KMS-11 (cell line): ENCODE measurements around the gene TREH.

Source experiments
- H2AFZ ChIP-seq: fragments of 200-600 bp; sonication (generic); 2 replicates; pipeline ENCODE4 v1.6.1; 2016; ENCODE audit warnings: antibody characterized with exemption, mixed run types, low read depth
- H3K27ac ChIP-seq: fragments of 200-600 bp; sonication (generic); 2 replicates; pipeline ENCODE4 v1.6.1; 2016; ENCODE audit warnings: mild to moderate bottlenecking, mixed run types
- H3K27me3 ChIP-seq: fragments of 200-600 bp; sonication (generic); 2 replicates; pipeline ENCODE4 v1.6.1; 2017; ENCODE audit warnings: mild to moderate bottlenecking, low read depth, mixed run types, moderate library complexity; ENCODE audit not compliant: insufficient read depth
- H3K36me3 ChIP-seq: fragments of 200-600 bp; sonication (generic); 2 replicates; pipeline ENCODE4 v1.6.1; 2017; ENCODE audit warnings: mild to moderate bottlenecking, mixed run types; ENCODE audit not compliant: insufficient read depth
- H3K4me1 ChIP-seq: fragments of 200-600 bp; sonication (generic); 2 replicates; pipeline ENCODE4 v1.6.1; 2016; ENCODE audit warnings: mild to moderate bottlenecking, low read depth, mixed run types; ENCODE audit not compliant: poor library complexity, severe bottlenecking
- H3K4me2 ChIP-seq: fragments of 200-600 bp; sonication (generic); 2 replicates; pipeline ENCODE4 v1.7.0; 2016; ENCODE audit warnings: mild to moderate bottlenecking, mixed run types
- H3K4me3 ChIP-seq: fragments of 200-600 bp; sonication (generic); IDR thresholded peaks from 2 replicates; pipeline ENCODE4 v1.6.1; 2017; ENCODE audit warnings: low read depth, low read length, mixed read lengths; ENCODE audit not compliant: insufficient read depth
- H3K79me2 ChIP-seq: fragments of 200-600 bp; sonication (generic); 2 replicates; pipeline ENCODE4 v1.6.1; 2016; ENCODE audit warnings: low read depth, mixed run types; ENCODE audit not compliant: insufficient read depth
- H3K9ac ChIP-seq: fragments of 200-600 bp; sonication (generic); 2 replicates; pipeline ENCODE4 v1.6.1; 2016; ENCODE audit warnings: mild to moderate bottlenecking, mixed run types
- H4K20me1 ChIP-seq: fragments of 200-600 bp; sonication (generic); 2 replicates; pipeline ENCODE4 v1.6.1; 2016; ENCODE audit warnings: mild to moderate bottlenecking, mixed run types; ENCODE audit not compliant: insufficient read depth
- CTCF ChIP-seq: fragments of 200-600 bp; sonication (generic); conservative IDR thresholded peaks from 2 replicates; pipeline ENCODE4 v1.6.1; 2017; ENCODE audit warnings: low read depth, mild to moderate bottlenecking, antibody characterized with exemption, low read length, moderate library complexity, mixed read lengths

TREH gene

DNA sequence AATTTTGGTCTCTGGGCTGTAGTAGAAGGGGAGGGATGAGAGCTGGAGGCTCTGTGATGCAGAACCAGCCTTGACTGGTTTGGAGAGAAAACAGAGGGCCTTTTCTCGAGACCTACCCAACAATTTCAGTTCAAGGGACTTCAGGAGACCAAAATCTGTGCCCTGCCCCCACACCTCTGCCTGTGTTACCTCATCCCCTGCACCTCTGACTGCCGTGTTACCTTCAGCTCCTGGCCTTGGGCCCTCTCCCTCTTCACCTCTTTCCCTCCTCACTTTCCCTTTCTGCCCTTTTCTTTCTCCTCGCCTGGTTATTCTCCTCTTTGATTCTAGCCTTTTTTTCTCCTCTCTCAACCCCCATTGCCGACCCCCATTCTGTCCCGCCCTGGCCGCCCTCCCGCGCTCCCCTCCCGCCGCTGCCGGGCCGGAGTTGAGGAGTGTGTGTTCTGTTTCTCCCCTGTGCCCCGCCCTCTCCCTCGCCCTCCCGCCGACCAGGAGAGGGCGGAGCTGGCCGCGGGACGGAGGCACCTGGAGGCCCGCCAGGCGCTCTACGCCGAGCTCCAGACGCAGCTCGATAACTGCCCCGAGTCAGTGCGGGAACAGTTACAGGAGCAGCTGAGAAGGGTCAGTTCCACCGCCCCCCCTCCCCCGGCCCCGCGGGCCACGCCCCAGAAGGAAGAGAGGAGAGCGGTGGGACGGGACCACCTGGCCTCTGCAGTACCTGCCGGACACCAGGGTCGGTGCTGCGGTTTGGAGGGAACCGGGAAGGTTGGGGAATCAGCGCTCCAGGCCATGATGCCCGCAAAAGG lies 44.8 kb downstream of the TREH start:
- Histone ChIP-seq H3K36me3 (no peaks in the 10 kb centered on the region), H3K4me3 (no peak overlapping the region), H4K20me1 (no peaks in the 10 kb centered on the region), H3K27ac (no peak overlapping the region), H3K79me2 (no peaks in the 10 kb centered on the region), H2AFZ (no peak overlapping the region; the same call in 1 of the 2 replicates), H3K27me3 (no peaks in the 10 kb centered on the region), H3K4me2 (no peak overlapping the region), H3K9ac (no peak overlapping the region), H3K4me1 (no peaks in the 10 kb centered on the region)
- TF ChIP-seq CTCF, result no peak

GRCh38 chr11:118633979-118634378 lies 45.5 kb downstream of the TREH start:
- Histone ChIP-seq H3K27me3 (no peaks in the 10 kb centered on the region), H3K4me1 (no peaks in the 10 kb centered on the region), H3K9ac (no peak overlapping the region), H4K20me1 (no peaks in the 10 kb centered on the region), H3K79me2 (no peaks in the 10 kb centered on the region), H3K4me3 (no peak overlapping the region), H2AFZ (no peak overlapping the region), H3K27ac (no peak overlapping the region), H3K4me2 (no peak overlapping the region), H3K36me3 (no peaks in the 10 kb centered on the region)
- no peak for TF ChIP-seq CTCF

GRCh38 chr11:118633319-118633690 lies 46.1 kb downstream of the TREH start:
- Histone ChIP-seq H2AFZ (no peak overlapping the region), H3K9ac (no peak overlapping the region), H3K27me3 (no peaks in the 10 kb centered on the region), H3K4me2 (no peak overlapping the region), H3K27ac (no peak overlapping the region), H3K79me2 (no peaks in the 10 kb centered on the region), H3K36me3 (no peaks in the 10 kb centered on the region), H3K4me3 (no peak overlapping the region), H3K4me1 (no peaks in the 10 kb centered on the region), H4K20me1 (no peaks in the 10 kb centered on the region)
- no peak for TF ChIP-seq CTCF

DNA sequence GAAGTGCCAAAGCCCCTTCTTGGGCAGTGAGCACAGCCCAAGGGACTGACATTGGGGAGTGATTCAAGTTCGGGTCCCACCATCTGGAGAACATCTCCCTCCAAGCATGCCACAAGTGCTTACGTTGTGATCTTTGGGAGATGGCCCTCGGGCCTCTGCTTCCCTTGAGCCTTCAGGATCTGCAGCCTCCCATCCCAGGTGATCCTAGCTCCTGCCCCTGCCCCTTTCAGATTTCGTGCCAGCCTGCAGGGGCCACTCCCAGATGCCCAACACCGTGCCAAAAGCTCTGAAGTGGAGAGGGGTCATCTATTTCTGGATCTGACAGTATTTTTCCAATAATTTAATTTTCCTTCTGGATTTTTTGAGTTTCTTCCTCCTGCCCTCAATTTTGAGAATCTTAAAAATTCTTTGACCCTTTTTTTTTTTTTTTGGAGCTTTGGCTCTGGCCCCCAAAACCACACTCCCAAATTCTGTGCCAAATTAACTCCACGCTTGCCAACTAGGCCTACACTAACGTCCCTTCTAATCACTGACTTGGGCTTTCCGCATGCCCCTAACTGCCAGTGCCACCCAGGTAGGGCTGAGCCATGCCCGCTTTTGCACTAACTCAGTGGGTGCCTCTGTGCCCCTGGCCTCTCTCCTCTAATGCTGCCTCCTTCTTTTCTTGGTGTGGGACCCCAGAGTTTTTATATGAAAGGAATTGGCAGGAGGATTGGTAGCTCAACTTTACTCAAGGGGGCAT lies 46.7 kb downstream of the TREH start:
- Histone ChIP-seq H3K79me2 (no peaks in the 10 kb centered on the region), H4K20me1 (no peaks in the 10 kb centered on the region), H2AFZ (no peak overlapping the region), H3K27me3 (no peaks in the 10 kb centered on the region), H3K4me2 (no peak overlapping the region), H3K9ac (no peak overlapping the region), H3K4me3 (no peak overlapping the region), H3K4me1 (no peaks in the 10 kb centered on the region), H3K27ac (no peak overlapping the region), H3K36me3 (no peaks in the 10 kb centered on the region)
- TF ChIP-seq CTCF, result no peak
